Naive thymus-derived CD8-positive, alpha-beta T cell (primary cell): ENCODE results near the gene CERKL. TPM values are rescaled to one million over a fixed set of nuclear protein-coding genes. Genes with fewer than 3 reads are reported as not detected.

Source experiments
- ATAC-seq, 2 donors: fragments of 150-1000 bp; cut with Tn5 transposase in 1 of 2; sonication (Bioruptor Pico), chemical (Tn5 transposase) in 1 of 2; 1 replicate in 1 of 2; 2 replicates in 1 of 2; pipeline ENCODE4 v1.10.0; 2021; ENCODE audit warnings: mild to moderate bottlenecking in 2 of 2, moderate library complexity in 2 of 2
- POLR2A ChIA-PET: fragments of 350-600 bp; sonication (Branson Sonifier 250); formaldehyde crosslinking; loops from one replicate; lab custom pipeline; 2021; ENCODE audit warnings: antibody characterized with exemption; lab: Charles Lee
- DNase-seq, 10 donors: peaks; one replicate each; pipeline versions ENCODE4 v3.0.0 to v3.0.0-alpha.2; 2020 to 2022
- H3K27ac Mint-ChIP-seq, 10 donors: one replicate each; pipeline ENCODE4 v1.8.0; 2020 to 2022; ENCODE audit warnings: mild to moderate bottlenecking in 10 of 10, mixed read lengths in 10 of 10, moderate library complexity in 4 of 10, inconsistent platforms in 1 of 10
- H3K27me3 Mint-ChIP-seq, 5 donors: one replicate each; pipeline ENCODE4 v1.8.0; 2021 to 2022; ENCODE audit warnings: mixed read lengths in 5 of 5
- H3K36me3 Mint-ChIP-seq, 3 donors: one replicate each; pipeline ENCODE4 v1.8.0; 2020 to 2022; ENCODE audit warnings: mixed read lengths in 3 of 3, mild to moderate bottlenecking in 2 of 3, inconsistent platforms in 1 of 3
- H3K4me1 Mint-ChIP-seq, 4 donors: one replicate each; pipeline ENCODE4 v1.8.0; 2021 to 2022; ENCODE audit warnings: mixed read lengths in 4 of 4
- H3K4me3 Mint-ChIP-seq, 10 donors: one replicate each; pipeline ENCODE4 v1.8.0; 2020 to 2022; ENCODE audit warnings: mild to moderate bottlenecking in 10 of 10, mixed read lengths in 10 of 10, moderate library complexity in 6 of 10, inconsistent platforms in 1 of 10
- H3K9me3 Mint-ChIP-seq, 9 donors: one replicate each; pipeline ENCODE4 v1.8.0; 2020 to 2022; ENCODE audit warnings: mixed read lengths in 9 of 9, mild to moderate bottlenecking in 3 of 9, inconsistent platforms in 1 of 9, moderate library complexity in 1 of 9
- polyA plus RNA-seq, 3 donors: library from polyadenylated mRNA; unstranded; fragments of 300-500 nt; fragmentation: Illumina TruSeq; gene quantifications; one replicate each; pipeline ENCODE4 v1.2.3, GENCODE V29; 2021
- total RNA-seq, 8 experiments: library from RNA in 2 of 8; stranded (reverse) in 2 of 8; gene quantifications; one replicate each; pipeline ENCODE4 v1.2.3 and lab custom pipeline; 2021 to 2026

Gene CERKL
- total and polyA plus RNA-seq, 5 experiments from 2014 or later, result 11.7 to 16.7 (median 13.4) TPM; not detected in 2

- Mint-ChIP-seq H3K27me3 (no peaks in the 10 kb centered on the region), H3K4me1 (peaks cover 0 to 6% (median 2%) of the 10 kb centered on the region in 4 donors), H3K4me3 (no peak overlapping the region), H3K36me3 (peaks cover 0 to 14% (median 11%) of the 10 kb centered on the region in 3 donors), H3K27ac (no peak overlapping the region), H3K9me3 (peaks cover 0 to 19% (median 4%) of the 10 kb centered on the region in 9 donors)
- no peak for ATAC-seq
- no peak for DNase-seq
- POLR2A ChIA-PET, result no interaction called here
Observed at GRCh38 chr2:181546086-181546485, 110.8 kb downstream of the CERKL start.

GRCh38 chr2:181542170-181542569, 114.7 kb downstream of the CERKL start:
- no peak for DNase-seq
- Mint-ChIP-seq H3K9me3 (peaks cover 0 to 26% (median 4%) of the 10 kb centered on the region in 9 donors), H3K4me1 (peaks cover 0 to 6% (median 3%) of the 10 kb centered on the region in 4 donors), H3K27me3 (no peaks in the 10 kb centered on the region), H3K36me3 (peaks cover 29 to 42% (median 41%) of the 10 kb centered on the region in 3 donors), H3K4me3 (no peak overlapping the region), H3K27ac (no peak overlapping the region)
- POLR2A ChIA-PET, result no interaction called here
- ATAC-seq, result no peak

- Mint-ChIP-seq H3K4me1 (peaks cover 0 to 6% (median 3%) of the 10 kb centered on the region in 4 donors), H3K9me3 (peaks cover 0 to 19% (median 0%) of the 10 kb centered on the region in 9 donors), H3K4me3 (peak overlapping the region in 1 of 10 donors; percentile 37), H3K27ac (peak overlapping the region in 3 of 10 donors; percentile 2 to 16 (median 8)), H3K27me3 (no peaks in the 10 kb centered on the region), H3K36me3 (peaks cover 43 to 53% (median 50%) of the 10 kb centered on the region in 3 donors)
- no peak for ATAC-seq
- POLR2A ChIA-PET, result no interaction called here
- DNase-seq, result no peak
Observed at GRCh38 chr2:181540421-181540820, 116.5 kb downstream of the CERKL start.

GRCh38 chr2:181536730-181537129, 120.2 kb downstream of the CERKL start:
- DNase-seq (no peak), ATAC-seq (no peak)
- H3K4me3 Mint-ChIP-seq, result no peak overlapping the region
- H3K27ac Mint-ChIP-seq, result peak overlapping the region in 1 of 10 donors; percentile 17
- H3K36me3 Mint-ChIP-seq, result peaks cover 53 to 89% (median 73%) of the 10 kb centered on the region in 3 donors
- H3K4me1 Mint-ChIP-seq, result peaks cover 3 to 9% (median 6%) of the 10 kb centered on the region in 4 donors
- POLR2A ChIA-PET, result no interaction called here
- H3K9me3 Mint-ChIP-seq, result peaks cover 0 to 16% (median 0%) of the 10 kb centered on the region in 9 donors
- no peaks in the 10 kb centered on the region for H3K27me3 Mint-ChIP-seq

GRCh38 chr2:181528441-181528840, 128.5 kb downstream of the CERKL start:
- H3K27me3 Mint-ChIP-seq, result no peaks in the 10 kb centered on the region
- H3K36me3 Mint-ChIP-seq, result peaks cover 13 to 86% (median 51%) of the 10 kb centered on the region in 3 donors
- POLR2A ChIA-PET, result no interaction called here
- no peaks in the 10 kb centered on the region for H3K9me3 Mint-ChIP-seq
- H3K27ac Mint-ChIP-seq, result peak overlapping the region in 2 of 10 donors; percentile 11 to 24
- H3K4me1 Mint-ChIP-seq, result peaks cover 2 to 9% (median 4%) of the 10 kb centered on the region in 4 donors
- ATAC-seq, result no peak
- no peak overlapping the region for H3K4me3 Mint-ChIP-seq
- DNase-seq, result no peak

- Mint-ChIP-seq H3K4me3 (no peak overlapping the region), H3K4me1 (peaks cover 0 to 3% (median 2%) of the 10 kb centered on the region in 4 donors), H3K27me3 (no peaks in the 10 kb centered on the region), H3K36me3 (peaks cover 17 to 87% (median 50%) of the 10 kb centered on the region in 3 donors), H3K9me3 (no peaks in the 10 kb centered on the region), H3K27ac (peak overlapping the region in 2 of 10 donors; percentile 0 to 46)
- DNase-seq, result no peak
- ATAC-seq, result no peak
- POLR2A ChIA-PET, result no interaction called here
Observed at GRCh38 chr2:181527058-181527457, 129.8 kb downstream of the CERKL start.

GRCh38 chr2:181526014-181526413, 130.9 kb downstream of the CERKL start:
- ATAC-seq (no peak), DNase-seq (no peak)
- Mint-ChIP-seq H3K36me3 (peaks cover 17 to 86% (median 49%) of the 10 kb centered on the region in 3 donors), H3K27ac (peak overlapping the region in 5 of 10 donors; percentile 0 to 79 (median 15)), H3K27me3 (no peaks in the 10 kb centered on the region), H3K4me3 (no peak overlapping the region), H3K9me3 (no peaks in the 10 kb centered on the region), H3K4me1 (peaks cover 0 to 2% (median 1%) of the 10 kb centered on the region in 4 donors)
- POLR2A ChIA-PET, result no interaction called here

GRCh38 chr2:181523756-181524155, 133.1 kb downstream of the CERKL start:
- H3K9me3 Mint-ChIP-seq, result no peaks in the 10 kb centered on the region
- ATAC-seq, result no peak
- peaks cover 0 to 8% (median 1%) of the 10 kb centered on the region in 4 donors for H3K4me1 Mint-ChIP-seq
- H3K36me3 Mint-ChIP-seq, result peaks cover 17 to 87% (median 36%) of the 10 kb centered on the region in 3 donors
- no peak overlapping the region for H3K4me3 Mint-ChIP-seq
- H3K27ac Mint-ChIP-seq, result peak overlapping the region in 1 of 10 donors; percentile 31
- no peaks in the 10 kb centered on the region for H3K27me3 Mint-ChIP-seq
- DNase-seq, result no peak
- POLR2A ChIA-PET, result no interaction called here

GRCh38 chr2:181520253-181520652, 136.7 kb downstream of the CERKL start:
- Mint-ChIP-seq H3K4me1 (peaks cover 16 to 29% (median 28%) of the 10 kb centered on the region in 4 donors), H3K9me3 (no peaks in the 10 kb centered on the region), H3K27me3 (no peaks in the 10 kb centered on the region), H3K36me3 (peaks cover 4 to 81% (median 23%) of the 10 kb centered on the region in 3 donors), H3K4me3 (no peak overlapping the region), H3K27ac (peak overlapping the region in 6 of 10 donors; percentile 29 to 82 (median 51))
- ATAC-seq, result no peak
- POLR2A ChIA-PET, result no interaction called here
- no peak for DNase-seq

- H3K4me1 Mint-ChIP-seq, result peaks cover 27 to 49% (median 47%) of the 10 kb centered on the region in 4 donors
- DNase-seq (peak in 1 of 10 donors; percentile 8), ATAC-seq (peak in 1 of 2 donors; percentile 40)
- POLR2A ChIA-PET, result interaction anchor here (1.8 kb wide), 1 partner anchor 60 kb away, joined by 4 read pairs; the partner anchor contains the start of gene ITGA4
- H3K9me3 Mint-ChIP-seq, result no peaks in the 10 kb centered on the region
- H3K4me3 Mint-ChIP-seq, result peak overlapping the region in 7 of 10 donors; percentile 5 to 43 (median 19)
- no peaks in the 10 kb centered on the region for H3K27me3 Mint-ChIP-seq
- H3K27ac Mint-ChIP-seq, result peak overlapping the region; percentile 9 to 90 (median 70)
- H3K36me3 Mint-ChIP-seq, result peaks cover 16 to 85% (median 35%) of the 10 kb centered on the region in 3 donors
Observed at GRCh38 chr2:181517685-181518301, 139.1 kb downstream of the CERKL start.

- H3K27ac Mint-ChIP-seq, result peak overlapping the region in 7 of 10 donors; percentile 18 to 90 (median 51)
- H3K4me3 Mint-ChIP-seq, result peak overlapping the region in 4 of 10 donors; percentile 5 to 43 (median 25)
- ATAC-seq (no peak), DNase-seq (no peak)
- POLR2A ChIA-PET, result interaction anchor here (1.8 kb wide), 1 partner anchor 59 kb away, joined by 4 read pairs; the partner anchor contains the start of gene ITGA4
- peaks cover 17 to 85% (median 41%) of the 10 kb centered on the region in 3 donors for H3K36me3 Mint-ChIP-seq
- H3K27me3 Mint-ChIP-seq, result no peaks in the 10 kb centered on the region
- H3K4me1 Mint-ChIP-seq, result peaks cover 31 to 52% (median 51%) of the 10 kb centered on the region in 4 donors
- no peaks in the 10 kb centered on the region for H3K9me3 Mint-ChIP-seq
Observed at GRCh38 chr2:181516992-181517391, 139.9 kb downstream of the CERKL start.

- H3K27ac Mint-ChIP-seq, result peak overlapping the region in 5 of 10 donors; percentile 8 to 77 (median 52)
- ATAC-seq, result no peak
- POLR2A ChIA-PET, result interaction anchor here (0.7 to 1.3 kb wide), 2 partner anchors 20 to 49 kb away, joined by 3 read pairs; no protein-coding TSS in a partner anchor
- no peak overlapping the region for H3K4me3 Mint-ChIP-seq
- DNase-seq, result no peak
- peaks cover 24 to 88% (median 46%) of the 10 kb centered on the region in 3 donors for H3K36me3 Mint-ChIP-seq
- peaks cover 32 to 56% (median 52%) of the 10 kb centered on the region in 4 donors for H3K4me1 Mint-ChIP-seq
- H3K9me3 Mint-ChIP-seq, result no peaks in the 10 kb centered on the region
- no peaks in the 10 kb centered on the region for H3K27me3 Mint-ChIP-seq
Observed at GRCh38 chr2:181515719-181516118, 141.2 kb downstream of the CERKL start.

GRCh38 chr2:181500201-181500600, 156.7 kb downstream of the CERKL start:
- Mint-ChIP-seq H3K4me1 (peaks cover 0 to 7% (median 2%) of the 10 kb centered on the region in 4 donors), H3K36me3 (peaks cover 10 to 39% (median 35%) of the 10 kb centered on the region in 3 donors), H3K27me3 (no peaks in the 10 kb centered on the region), H3K9me3 (no peaks in the 10 kb centered on the region), H3K4me3 (no peak overlapping the region), H3K27ac (peak overlapping the region in 1 of 10 donors; percentile 19)
- POLR2A ChIA-PET, result no interaction called here
- DNase-seq, result no peak
- ATAC-seq, result no peak
